B cell (primary cell): ENCODE results near the gene RPF1.

Source experiments
- EZH2 ChIP-seq: IDR thresholded peaks from 2 replicates; pipeline ENCODE4 v1.6.1; 2012; ENCODE audit warnings: borderline replicate concordance, low read depth, mild to moderate bottlenecking, moderate library complexity, low read length; ENCODE audit not compliant: insufficient read depth, poor library complexity, severe bottlenecking
- TF ChIP-seq, protein P1 (sequence below): fragments of 200-600 bp; IDR thresholded peaks from one replicate; pipeline ENCODE4 v1.8.0; 2022; ENCODE audit warnings: antibody characterized with exemption, mild to moderate bottlenecking

DNA sequence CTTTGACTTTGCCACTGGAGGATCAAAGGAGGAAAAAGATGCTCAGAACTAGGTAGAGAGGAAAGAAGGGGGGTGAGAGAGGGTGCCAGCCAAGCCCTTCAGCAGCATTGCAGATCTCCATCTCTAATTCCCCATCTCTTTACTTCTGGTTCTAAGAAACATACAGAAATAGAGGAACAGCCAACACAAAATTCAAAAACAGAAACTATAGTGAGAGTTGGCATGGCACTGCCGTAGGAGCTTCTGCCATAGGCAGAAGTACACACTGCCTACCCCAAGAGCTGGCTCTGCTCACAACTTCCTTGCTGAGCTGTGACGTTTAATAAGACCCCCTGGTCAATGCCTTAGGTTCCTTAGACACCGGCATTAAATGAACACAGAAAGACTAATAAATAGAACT lies 26.6 kb upstream of the RPF1 start:
- TF ChIP-seq, protein P1, sequence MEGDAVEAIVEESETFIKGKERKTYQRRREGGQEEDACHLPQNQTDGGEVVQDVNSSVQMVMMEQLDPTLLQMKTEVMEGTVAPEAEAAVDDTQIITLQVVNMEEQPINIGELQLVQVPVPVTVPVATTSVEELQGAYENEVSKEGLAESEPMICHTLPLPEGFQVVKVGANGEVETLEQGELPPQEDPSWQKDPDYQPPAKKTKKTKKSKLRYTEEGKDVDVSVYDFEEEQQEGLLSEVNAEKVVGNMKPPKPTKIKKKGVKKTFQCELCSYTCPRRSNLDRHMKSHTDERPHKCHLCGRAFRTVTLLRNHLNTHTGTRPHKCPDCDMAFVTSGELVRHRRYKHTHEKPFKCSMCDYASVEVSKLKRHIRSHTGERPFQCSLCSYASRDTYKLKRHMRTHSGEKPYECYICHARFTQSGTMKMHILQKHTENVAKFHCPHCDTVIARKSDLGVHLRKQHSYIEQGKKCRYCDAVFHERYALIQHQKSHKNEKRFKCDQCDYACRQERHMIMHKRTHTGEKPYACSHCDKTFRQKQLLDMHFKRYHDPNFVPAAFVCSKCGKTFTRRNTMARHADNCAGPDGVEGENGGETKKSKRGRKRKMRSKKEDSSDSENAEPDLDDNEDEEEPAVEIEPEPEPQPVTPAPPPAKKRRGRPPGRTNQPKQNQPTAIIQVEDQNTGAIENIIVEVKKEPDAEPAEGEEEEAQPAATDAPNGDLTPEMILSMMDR = no peak
- TF ChIP-seq EZH2 = no peak
